Pancreas (tissue), 10 donors: Measurements from ENCODE around the gene PRDM16. TPM values are rescaled to one million over a fixed set of nuclear protein-coding genes. Genes with fewer than 3 reads are reported as not detected.

Source experiments
- ATAC-seq, 4 donors: fragments of 200-7000 bp; cut with Tn5 transposase; one replicate each; pipeline versions ENCODE4 v1.8.0 to v1.9.1; 2020; ENCODE audit warnings: mild to moderate bottlenecking in 4 of 4, moderate library complexity in 4 of 4
- DNase-seq, 6 donors: peaks; one replicate each; pipeline ENCODE4 v3.0.0-alpha.2; 2020
- FAIRE-seq: peaks from 2 replicates; lab custom pipeline; 2012; peaks lifted over from hg19 to GRCh38; lab: Jason Lieb, UNC
- H3K27ac ChIP-seq, 4 donors: fragments of 200-600 bp; sonication (generic); 1 replicate in 3 of 4; 2 replicates in 1 of 4; pipeline versions ENCODE4 v1.5.0 to v1.8.0; 2020
- H3K27me3 ChIP-seq, 4 donors: fragments of 200-600 bp; one replicate each; pipeline ENCODE4 v1.8.0; 2021
- H3K36me3 ChIP-seq, 3 donors: fragments of 200-600 bp; sonication (generic) in 1 of 3; one replicate each; pipeline versions ENCODE4 v1.5.0 to v1.8.0; 2020 to 2021
- H3K4me1 ChIP-seq, 3 donors: fragments of 200-600 bp; one replicate each; pipeline ENCODE4 v1.8.0; 2021
- H3K4me3 ChIP-seq, 4 donors: fragments of 200-600 bp; sonication (generic) in 2 of 4; one replicate each; pipeline versions ENCODE4 v1.5.0 to v1.8.0; 2020 to 2021
- H3K9me3 ChIP-seq, 4 donors: fragments of 200-600 bp; one replicate each; pipeline ENCODE4 v1.8.0; 2021
- CTCF ChIP-seq, 4 donors: fragments of 200-600 bp; sonication (generic) in 3 of 4; IDR thresholded peaks; one replicate each; pipeline versions ENCODE4 v1.5.0 to v1.8.0; 2021; ENCODE audit warnings: antibody characterized with exemption in 4 of 4
- WGBS, 2 donors: extraction: QIAGEN DNeasy Blood & Tissue Kit; methylation state at CpG; one replicate each; pipeline ENCODE4 v1.1.7; 2013; 5-methylcytosine and 5-hydroxymethylcytosine counted together
- intact Hi-C, 3 donors: fragments of 100-400 bp; cut with DNase I; formaldehyde crosslinking; loops; one replicate each; pipeline versions ENCODE4 v1.11.1 to v1.14.2; 2022
- polyA plus RNA-seq, 2 donors: library from polyadenylated mRNA; stranded (reverse); fragments of 200-250 nt; gene quantifications; one replicate each; pipeline ENCODE4 v1.2.3, GENCODE V29; 2013
- total RNA-seq, 6 donors: library from RNA; stranded (reverse); fragmentation: NEBNext Ultra II Directional in 4 of 6; extraction: Animal tissue kit (Norgen Biotek cat#: 25700) in 4 of 6; gene quantifications; one replicate each; pipeline versions ENCODE4 v1.2.1 to v1.2.4, GENCODE V29; 2021 to 2023
- donor health status: healthy with polysubstance abuse.
- donor health status: DM: no; HTN: no; CAD: no; lungs with moderate emphysema.
- donor health status: DM: no; HTN: no; CAD: no.
- donor health status: control.
- donor health status: control.
- donor health status: Bipolar disorder and iron deficiency.
- donor health status: DM: yes; HTN: yes; CAD: no.
- donor health status: DM: no; HTN: no; CAD: no.
- donor health status: DM: no; HTN: no; CAD: no.
- donor health status: DM: yes; HTN: yes; CAD: no.

The PRDM16 gene
- total and polyA plus RNA-seq, 8 donors = 6.6 to 19.2 (median 14.9) TPM

GRCh38 chr1:3070644-3071564 lies 1.9 kb downstream of the PRDM16 start:
- Histone ChIP-seq H3K4me3 (peak overlapping the region; percentile 15 to 92 (median 85)), H3K36me3 (no peaks in the 10 kb centered on the region), H3K27ac (peak overlapping the region; percentile 79 to 96 (median 86)), H3K4me1 (peaks cover 5 to 18% (median 11%) of the 10 kb centered on the region in 3 donors), H3K27me3 (no peaks in the 10 kb centered on the region), H3K9me3 (no peaks in the 10 kb centered on the region)
- no peak for FAIRE-seq
- peak in 2 of 4 donors; percentile 0 to 1 for ATAC-seq
- intact Hi-C loops = no loop called here
- TF ChIP-seq CTCF (IDR thresholded peaks at IDR 0.05) = no peak
- peak in 4 of 6 donors; percentile 30 to 85 (median 68) for DNase-seq
- 6 to 17% methylated on average over 58 to 97 of the region's 97 CpGs for WGBS, 2 donors

GRCh38 chr1:3071565-3072390 lies 2.8 kb downstream of the PRDM16 start:
- TF ChIP-seq CTCF (IDR thresholded peaks at IDR 0.05) = no peak
- H3K4me3 ChIP-seq = peak overlapping the region in 3 of 4 donors; percentile 85 to 92 (median 85)
- peaks cover 5 to 15% (median 11%) of the 10 kb centered on the region in 3 donors for H3K4me1 ChIP-seq
- H3K36me3 ChIP-seq = no peaks in the 10 kb centered on the region
- FAIRE-seq (no peak), ATAC-seq (peak in 1 of 4 donors; percentile 8), DNase-seq (peak in 4 of 6 donors; percentile 38 to 79 (median 52))
- intact Hi-C loops = no loop called here
- no peaks in the 10 kb centered on the region for H3K9me3 ChIP-seq
- 26 to 61% methylated on average over 17 of the region's 17 CpGs for WGBS, 2 donors
- H3K27me3 ChIP-seq = no peaks in the 10 kb centered on the region
- H3K27ac ChIP-seq = peak overlapping the region; percentile 79 to 96 (median 86)

- WGBS, 2 donors = 19 to 61% methylated on average over 27 to 32 of the region's 32 CpGs
- Histone ChIP-seq H3K36me3 (no peaks in the 10 kb centered on the region), H3K9me3 (no peaks in the 10 kb centered on the region), H3K27me3 (no peaks in the 10 kb centered on the region), H3K4me1 (peaks cover 5 to 15% (median 11%) of the 10 kb centered on the region in 3 donors), H3K4me3 (peak overlapping the region in 3 of 4 donors; percentile 85 to 92 (median 85)), H3K27ac (peak overlapping the region; percentile 79 to 96 (median 86))
- FAIRE-seq (no peak), DNase-seq (peak; percentile 55 to 90 (median 72)), ATAC-seq (peak; percentile 15 to 42 (median 22))
- TF ChIP-seq CTCF (IDR thresholded peaks at IDR 0.05) = no peak
- intact Hi-C loops = no loop called here
These were observed 3.6 kb downstream of the PRDM16 start for GRCh38 chr1:3072391-3073185.

GRCh38 chr1:3073186-3073488 lies 4.1 kb downstream of the PRDM16 start:
- H3K4me3 ChIP-seq = peak overlapping the region in 3 of 4 donors; percentile 23 to 92 (median 85)
- no peaks in the 10 kb centered on the region for H3K9me3 ChIP-seq
- ATAC-seq (no peak), DNase-seq (no peak), FAIRE-seq (no peak)
- no peaks in the 10 kb centered on the region for H3K27me3 ChIP-seq
- intact Hi-C loops = no loop called here
- H3K4me1 ChIP-seq = peaks cover 5 to 15% (median 11%) of the 10 kb centered on the region in 3 donors
- TF ChIP-seq CTCF (IDR thresholded peaks at IDR 0.05) = no peak
- peak overlapping the region; percentile 79 to 96 (median 86) for H3K27ac ChIP-seq
- H3K36me3 ChIP-seq = no peaks in the 10 kb centered on the region
- WGBS, 2 donors = 9 to 33% methylated on average over 9 of the region's 9 CpGs
